Mucosa of rectum (tissue), 2 donors: Measurements from ENCODE around the gene APPL2.

ENCODE experiments used
- H3K27ac ChIP-seq, 2 donors: one replicate each; pipeline ENCODE4 v1.7.0; 2013; ENCODE audit warnings: inconsistent platforms in 2 of 2, low read depth in 2 of 2, low read length in 2 of 2
- H3K27me3 ChIP-seq, 2 donors: one replicate each; pipeline ENCODE4 v1.7.0; 2013; ENCODE audit warnings: low read length in 2 of 2; ENCODE audit not compliant: control insufficient read depth in 2 of 2, insufficient read depth in 2 of 2
- H3K36me3 ChIP-seq, 2 donors: one replicate each; pipeline ENCODE4 v1.7.0; 2013; ENCODE audit warnings: low read length in 2 of 2; ENCODE audit not compliant: control insufficient read depth in 2 of 2, insufficient read depth in 2 of 2
- H3K4me1 ChIP-seq, 2 donors: one replicate each; pipeline ENCODE4 v1.7.0; 2013; ENCODE audit warnings: low read length in 2 of 2, mild to moderate bottlenecking in 1 of 2; ENCODE audit not compliant: control insufficient read depth in 2 of 2, insufficient read depth in 2 of 2
- H3K4me3 ChIP-seq, 2 donors: one replicate each; pipeline ENCODE4 v1.7.0; 2013; ENCODE audit warnings: low read length in 2 of 2
- H3K9ac ChIP-seq, 2 donors: one replicate each; pipeline ENCODE4 v1.7.0; 2013; ENCODE audit warnings: low read length in 2 of 2, low read depth in 1 of 2, mild to moderate bottlenecking in 1 of 2
- H3K9me3 ChIP-seq, 2 donors: one replicate each; pipeline ENCODE4 v1.7.0; 2013; ENCODE audit warnings: low read length in 2 of 2; ENCODE audit not compliant: control insufficient read depth in 2 of 2
- donor health status: healthy.
- donor health status: Normal muscosa, but diverticular disease.

The APPL2 gene

GRCh38 chr12:105224399-105224798 lies 11.6 kb downstream of the APPL2 start:
- H3K9ac ChIP-seq: no peak overlapping the region
- H3K4me1 ChIP-seq: peaks cover 20 to 36% of the 10 kb centered on the region in 2 donors
- H3K36me3 ChIP-seq: peaks cover 37 to 39% of the 10 kb centered on the region in 2 donors
- no peaks in the 10 kb centered on the region for H3K9me3 ChIP-seq
- H3K27ac ChIP-seq: peak overlapping the region; percentile 39 to 49
- H3K27me3 ChIP-seq: no peaks in the 10 kb centered on the region
- no peak overlapping the region for H3K4me3 ChIP-seq

DNA sequence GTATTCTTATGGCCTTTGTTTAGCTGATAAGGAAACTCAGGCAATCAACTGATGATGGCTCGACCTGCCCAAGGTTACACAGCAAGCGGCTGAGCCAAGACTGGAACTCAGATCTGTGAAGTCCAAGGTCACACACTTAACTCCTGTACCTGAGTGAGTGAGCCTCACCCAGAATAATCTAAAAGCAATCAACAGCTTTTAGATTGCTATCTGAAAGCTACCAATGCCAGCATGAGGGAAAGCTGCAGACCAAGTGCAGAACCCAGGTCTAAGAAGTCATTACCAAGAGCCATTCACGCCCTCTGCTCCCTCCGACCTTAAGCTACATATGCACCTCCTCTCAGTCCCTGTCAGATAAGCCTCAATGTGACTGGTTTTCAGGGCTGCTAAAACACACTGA lies 12.1 kb downstream of the APPL2 start:
- H3K36me3 ChIP-seq: peaks cover 39 to 40% of the 10 kb centered on the region in 2 donors
- H3K4me1 ChIP-seq: peaks cover 15 to 32% of the 10 kb centered on the region in 2 donors
- no peak overlapping the region for H3K9ac ChIP-seq
- H3K9me3 ChIP-seq: no peaks in the 10 kb centered on the region
- peak overlapping the region; percentile 39 to 50 for H3K27ac ChIP-seq
- no peak overlapping the region for H3K4me3 ChIP-seq
- no peaks in the 10 kb centered on the region for H3K27me3 ChIP-seq

DNA sequence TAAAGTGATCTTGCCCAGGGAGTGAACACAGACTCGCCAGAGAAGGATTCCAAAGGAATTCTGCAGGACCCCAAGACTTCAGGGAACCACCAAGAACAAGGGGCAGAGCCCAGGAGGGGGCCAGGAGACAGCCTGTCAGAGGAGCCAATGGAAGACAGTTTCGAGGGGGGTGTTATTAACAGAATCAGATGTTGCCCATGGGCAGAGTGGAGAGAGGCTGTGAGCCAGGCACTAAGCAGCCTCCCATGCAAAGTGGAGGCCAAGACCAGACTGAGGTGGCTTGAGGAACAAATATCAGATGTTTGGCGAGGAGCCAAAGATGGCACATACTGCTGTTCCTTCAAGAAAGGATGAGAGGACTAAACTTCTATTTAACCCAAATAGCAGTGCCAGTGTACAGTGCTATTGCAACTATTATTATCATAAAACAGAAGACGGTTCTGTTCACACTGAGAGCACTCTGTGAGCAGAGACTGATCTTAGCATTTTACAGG lies 12.6 kb downstream of the APPL2 start:
- peaks cover 13 to 30% of the 10 kb centered on the region in 2 donors for H3K4me1 ChIP-seq
- peak overlapping the region; percentile 0 to 50 for H3K27ac ChIP-seq
- no peak overlapping the region for H3K9ac ChIP-seq
- no peaks in the 10 kb centered on the region for H3K9me3 ChIP-seq
- no peak overlapping the region for H3K4me3 ChIP-seq
- peaks cover 41 to 42% of the 10 kb centered on the region in 2 donors for H3K36me3 ChIP-seq
- H3K27me3 ChIP-seq: no peaks in the 10 kb centered on the region

DNA sequence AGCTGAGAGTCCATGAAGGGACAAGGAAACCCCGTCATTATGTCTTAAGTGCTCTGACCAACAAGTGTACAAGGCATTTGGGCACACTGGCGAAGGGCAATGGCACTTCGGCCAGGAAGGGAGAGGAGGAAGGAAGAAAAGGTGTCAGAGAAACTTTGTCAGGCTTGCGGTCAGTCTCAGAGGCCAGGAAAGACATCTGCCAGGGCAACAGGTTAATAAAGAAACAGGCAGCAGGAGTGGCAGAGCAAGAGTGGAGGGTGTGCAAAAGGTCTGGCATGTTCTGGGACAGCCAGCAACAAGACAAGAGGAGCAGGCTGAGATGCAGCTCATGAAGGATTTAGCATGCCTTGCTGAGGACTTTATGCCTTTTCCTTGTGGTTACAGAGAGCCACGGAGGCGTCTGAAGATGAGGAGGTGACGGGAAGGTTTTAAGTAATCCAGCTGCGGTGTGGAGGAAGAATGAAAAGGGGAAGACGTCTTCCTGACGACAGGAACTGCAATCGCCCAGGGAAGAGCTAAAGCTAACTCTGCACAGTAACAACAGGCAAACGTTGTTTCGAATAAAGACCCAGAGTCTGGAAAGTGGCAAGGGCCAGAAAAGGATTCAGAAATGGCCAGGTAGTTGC lies 13.1 kb downstream of the APPL2 start:
- Histone ChIP-seq H3K36me3 (peaks cover 42 to 43% of the 10 kb centered on the region in 2 donors), H3K4me1 (peaks cover 13 to 30% of the 10 kb centered on the region in 2 donors), H3K4me3 (no peak overlapping the region), H3K27me3 (no peaks in the 10 kb centered on the region), H3K27ac (peak overlapping the region in 1 of 2 donors; percentile 50), H3K9me3 (no peaks in the 10 kb centered on the region), H3K9ac (no peak overlapping the region)

DNA sequence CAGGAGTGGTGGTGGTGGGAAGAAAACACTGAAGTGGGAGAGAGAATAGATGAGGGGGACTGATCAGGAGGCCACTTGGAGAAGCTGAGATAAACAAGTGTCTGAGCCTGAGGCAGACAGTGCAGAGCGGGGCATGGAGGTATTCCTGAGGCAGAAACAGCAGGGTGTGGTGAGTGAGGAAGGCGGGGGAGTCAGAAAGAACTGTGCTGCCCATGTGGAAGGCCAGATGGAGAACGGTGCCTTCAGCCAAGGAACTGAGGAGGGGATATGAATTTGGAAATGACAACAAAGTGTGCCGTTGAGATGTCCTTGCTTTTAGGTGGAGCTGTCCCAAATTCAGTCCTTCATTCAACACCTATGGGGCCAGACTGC lies 13.7 kb downstream of the APPL2 start:
- H3K4me1 ChIP-seq: peaks cover 13 to 30% of the 10 kb centered on the region in 2 donors
- no peaks in the 10 kb centered on the region for H3K27me3 ChIP-seq
- peaks cover 41% of the 10 kb centered on the region in 2 donors for H3K36me3 ChIP-seq
- H3K9me3 ChIP-seq: no peaks in the 10 kb centered on the region
- H3K4me3 ChIP-seq: no peak overlapping the region
- no peak overlapping the region for H3K9ac ChIP-seq
- peak overlapping the region in 1 of 2 donors; percentile 3 for H3K27ac ChIP-seq

- no peak overlapping the region for H3K9ac ChIP-seq
- no peak overlapping the region for H3K4me3 ChIP-seq
- peaks cover 44% of the 10 kb centered on the region in 2 donors for H3K36me3 ChIP-seq
- no peaks in the 10 kb centered on the region for H3K27me3 ChIP-seq
- H3K4me1 ChIP-seq: peaks cover 13 to 30% of the 10 kb centered on the region in 2 donors
- no peaks in the 10 kb centered on the region for H3K9me3 ChIP-seq
- peak overlapping the region in 1 of 2 donors; percentile 7 for H3K27ac ChIP-seq
Observed at GRCh38 chr12:105221583-105222283, 14.2 kb downstream of the APPL2 start.

DNA sequence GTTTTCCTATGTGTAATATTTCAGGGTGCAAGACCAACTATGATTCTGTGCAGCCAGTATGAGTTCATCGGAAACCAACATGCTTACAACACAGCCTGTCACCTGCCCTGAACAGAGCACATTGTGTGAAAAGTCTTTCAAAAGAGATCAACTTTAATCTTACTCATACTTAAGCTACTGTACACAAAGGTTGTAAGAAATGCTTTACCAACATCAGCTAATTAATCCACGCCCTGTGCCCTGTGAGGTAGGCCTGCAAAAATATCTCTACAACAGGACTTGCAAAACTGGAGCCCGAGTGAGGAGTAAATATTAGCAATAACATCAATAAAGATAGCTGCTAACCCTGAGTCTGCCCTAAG lies 15.1 kb downstream of the APPL2 start:
- no peak overlapping the region for H3K4me3 ChIP-seq
- H3K9ac ChIP-seq: no peak overlapping the region
- no peaks in the 10 kb centered on the region for H3K9me3 ChIP-seq
- H3K4me1 ChIP-seq: peaks cover 13 to 30% of the 10 kb centered on the region in 2 donors
- H3K27me3 ChIP-seq: no peaks in the 10 kb centered on the region
- H3K27ac ChIP-seq: peak overlapping the region; percentile 39 to 50
- peaks cover 44% of the 10 kb centered on the region in 2 donors for H3K36me3 ChIP-seq

DNA sequence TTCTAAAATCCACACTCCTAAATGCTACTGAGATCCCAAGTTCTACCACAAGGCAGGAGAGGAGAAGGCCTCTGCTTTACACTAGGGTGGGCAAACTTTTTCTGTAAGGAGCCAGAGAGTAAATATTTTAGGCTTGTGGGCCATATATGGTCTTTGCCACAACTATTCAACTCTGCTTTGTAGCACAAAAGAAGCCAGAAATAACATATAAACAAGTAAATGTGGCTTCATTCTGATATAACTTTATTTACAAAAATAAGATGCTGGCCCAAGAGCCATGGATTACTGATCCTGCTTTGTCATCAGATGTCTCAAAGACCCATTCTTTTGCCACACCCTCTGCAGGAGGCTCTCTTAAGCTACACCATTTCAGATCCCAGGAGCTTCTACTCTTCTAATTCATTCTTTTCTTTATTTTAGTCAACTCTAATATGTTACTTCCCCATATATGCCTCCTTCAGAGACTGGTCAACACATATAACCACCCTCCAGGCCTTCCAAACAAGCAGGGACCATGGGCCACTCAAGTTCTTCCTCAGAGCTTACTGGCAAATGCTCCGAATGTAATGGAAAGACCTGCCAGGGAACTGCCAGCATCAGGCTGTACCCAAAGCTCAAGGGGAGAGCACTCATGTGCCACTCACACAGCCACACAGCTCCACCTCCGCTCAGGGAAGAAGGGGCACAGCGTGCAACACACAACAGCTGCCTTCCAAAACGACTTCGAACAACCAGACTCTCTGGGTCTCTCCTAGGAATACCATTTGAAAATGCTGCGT lies 15.6 kb downstream of the APPL2 start:
- H3K27ac ChIP-seq: peak overlapping the region; percentile 39 to 50
- H3K36me3 ChIP-seq: peaks cover 44% of the 10 kb centered on the region in 2 donors
- no peak overlapping the region for H3K9ac ChIP-seq
- H3K4me3 ChIP-seq: no peak overlapping the region
- H3K4me1 ChIP-seq: peaks cover 13 to 33% of the 10 kb centered on the region in 2 donors
- no peaks in the 10 kb centered on the region for H3K27me3 ChIP-seq
- no peaks in the 10 kb centered on the region for H3K9me3 ChIP-seq

- no peak overlapping the region for H3K27ac ChIP-seq
- H3K4me3 ChIP-seq: no peak overlapping the region
- no peaks in the 10 kb centered on the region for H3K27me3 ChIP-seq
- peaks cover 20 to 34% of the 10 kb centered on the region in 2 donors for H3K4me1 ChIP-seq
- peaks cover 42 to 44% of the 10 kb centered on the region in 2 donors for H3K36me3 ChIP-seq
- H3K9ac ChIP-seq: no peak overlapping the region
- H3K9me3 ChIP-seq: no peaks in the 10 kb centered on the region
Observed at GRCh38 chr12:105219261-105220028, 16.5 kb downstream of the APPL2 start.
